A673 (cell line): ENCODE results near the gene MAPKAP1. TPM values are rescaled to one million over a fixed set of nuclear protein-coding genes. Genes with fewer than 3 reads are reported as not detected.

Experiments used
- BruUV-seq: library from RNA; stranded (reverse); fragments of 400-500 nt; replicated peaks from 2 replicates; lab custom pipeline; 2021; lab: Mats Ljungman, UMichigan
- CTCF ChIA-PET: fragments of 300-600 bp; sonication (Branson Sonifier 250); formaldehyde crosslinking; loops from one replicate; lab custom pipeline; 2022; ENCODE audit warnings: antibody characterized with exemption; lab: Charles Lee
- POLR2A ChIA-PET: fragments of 300-600 bp; sonication (Branson Sonifier 250); formaldehyde crosslinking; loops from one replicate; lab custom pipeline; 2022; ENCODE audit warnings: antibody characterized with exemption; ENCODE audit not compliant: low non-redundant PET; lab: Charles Lee
- DNase-seq: peaks from one replicate; pipeline ENCODE4 v3.0.0-alpha.2; 2015; ENCODE audit warnings: low spot score
- H3K27ac ChIP-seq: fragments of 200-600 bp; sonication (generic); 2 replicates; pipeline ENCODE4 v1.5.1; 2016; ENCODE audit warnings: mixed run types, low read depth, mild to moderate bottlenecking, mixed read lengths, antibody characterized with exemption, low read length; ENCODE audit not compliant: poor library complexity, severe bottlenecking
- H3K27me3 ChIP-seq: fragments of 200-600 bp; sonication (generic); replicated peaks from 2 replicates; pipeline ENCODE4 v1.6.1; 2017; ENCODE audit warnings: mixed run types, low read depth, mild to moderate bottlenecking, mixed read lengths, antibody characterized with exemption, low read length; ENCODE audit not compliant: insufficient read depth, poor library complexity
- H3K36me3 ChIP-seq: fragments of 200-600 bp; sonication (generic); 2 replicates; pipeline ENCODE4 v1.6.1; 2016; ENCODE audit warnings: mixed run types, mild to moderate bottlenecking, mixed read lengths, antibody characterized with exemption, low read length; ENCODE audit not compliant: insufficient read depth, poor library complexity, severe bottlenecking
- H3K4me1 ChIP-seq: fragments of 200-600 bp; sonication (generic); 2 replicates; pipeline ENCODE4 v1.6.1; 2017; ENCODE audit warnings: mixed run types, mild to moderate bottlenecking, mixed read lengths, antibody characterized with exemption, low read length; ENCODE audit not compliant: insufficient read depth, poor library complexity, severe bottlenecking
- H3K4me3 ChIP-seq: fragments of 200-600 bp; sonication (generic); 2 replicates; pipeline ENCODE4 v1.5.1; 2016; ENCODE audit warnings: low read depth, mixed run types, mild to moderate bottlenecking, mixed read lengths, low read length; ENCODE audit not compliant: poor library complexity, severe bottlenecking
- H3K9me3 ChIP-seq: fragments of 200-600 bp; sonication (generic); 2 replicates; pipeline ENCODE4 v1.6.1; 2016; ENCODE audit warnings: mixed run types, low read depth, mild to moderate bottlenecking, mixed read lengths, antibody characterized with exemption, low read length; ENCODE audit not compliant: poor library complexity, severe bottlenecking
- CTCF ChIP-seq: fragments of 300-800, 200-600 bp; sonication (generic); conservative IDR thresholded peaks from 2 replicates; pipeline ENCODE4 v1.5.1; 2017; ENCODE audit warnings: low read depth, mild to moderate bottlenecking, antibody characterized with exemption, low read length, moderate library complexity, mixed read lengths
- EZH2 ChIP-seq: fragments of 200-600 bp; sonication (generic); IDR thresholded peaks from 2 replicates; pipeline ENCODE4 v1.6.1; 2017; ENCODE audit warnings: borderline replicate concordance, low read depth, mild to moderate bottlenecking, mixed read lengths, antibody characterized with exemption, low read length; ENCODE audit not compliant: poor library complexity, severe bottlenecking
- intact Hi-C: fragments of 100-400 bp; cut with micrococcal nuclease; formaldehyde crosslinking; loops from one replicate; pipeline ENCODE4 v1.10.0; 2022; ENCODE audit not compliant: unreplicated experiment
- total RNA-seq: library from RNA; stranded (reverse); gene quantifications from 2 replicates; pipeline ENCODE4 v1.2.3, GENCODE V29; 2021

Gene MAPKAP1
- total RNA-seq, 1 experiment from 2014 or later = 98.7 TPM

- no peak for DNase-seq
- TF ChIP-seq CTCF = no peak
- TF ChIP-seq EZH2 = no peak
- intact Hi-C loops = no loop called here
- POLR2A ChIA-PET = no interaction called here
- Histone ChIP-seq H3K36me3 (no peaks in the 10 kb centered on the region), H3K27ac (no peak overlapping the region), H3K4me1 (peaks cover 2% of the 10 kb centered on the region), H3K27me3 (no peaks in the 10 kb centered on the region), H3K9me3 (no peaks in the 10 kb centered on the region), H3K4me3 (no peak overlapping the region)
- no TSS peak for BruUV-seq
- CTCF ChIA-PET = interaction anchor here (0.5 kb wide), 1 partner anchor 1357 kb away, joined by 3 read pairs; no protein-coding TSS in a partner anchor
Measured at GRCh38 chr9:125509476-125509875, 197.5 kb downstream of the MAPKAP1 start.

- TF ChIP-seq EZH2 = no peak
- no peak for TF ChIP-seq CTCF
- DNase-seq = no peak
- Histone ChIP-seq H3K27ac (no peak overlapping the region), H3K27me3 (no peaks in the 10 kb centered on the region), H3K36me3 (no peaks in the 10 kb centered on the region), H3K9me3 (no peaks in the 10 kb centered on the region), H3K4me3 (no peak overlapping the region), H3K4me1 (peaks cover 2% of the 10 kb centered on the region)
- ChIA-PET POLR2A (no interaction called here), CTCF (no interaction called here)
- intact Hi-C loops = no loop called here
- BruUV-seq = no TSS peak
Measured at GRCh38 chr9:125508249-125508648, 198.8 kb downstream of the MAPKAP1 start.

- H3K36me3 ChIP-seq = no peaks in the 10 kb centered on the region
- no peak overlapping the region for H3K27ac ChIP-seq
- BruUV-seq = no TSS peak
- H3K4me3 ChIP-seq = no peak overlapping the region
- H3K9me3 ChIP-seq = no peaks in the 10 kb centered on the region
- ChIA-PET POLR2A (no interaction called here), CTCF (no interaction called here)
- intact Hi-C loops = no loop called here
- DNase-seq = no peak
- TF ChIP-seq EZH2 = no peak
- TF ChIP-seq CTCF = no peak
- H3K27me3 ChIP-seq = no peaks in the 10 kb centered on the region
- peaks cover 2% of the 10 kb centered on the region for H3K4me1 ChIP-seq
Measured at GRCh38 chr9:125507226-125507625, 199.8 kb downstream of the MAPKAP1 start.
